Measurements from ENCODE around the gene OR6B1. TPM values are rescaled to one million over a fixed set of nuclear protein-coding genes. Genes with fewer than 3 reads are reported as not detected.

OR6B1 gene
- total and polyA plus RNA-seq, 2 of the 8 experiments (the other 6 are each of a cell fraction or from before 2014, with no cell fraction given): not detected

GRCh38 chr7:143967398-143967797, 32.7 kb upstream of the OR6B1 start:
- Histone ChIP-seq H2AK5ac (ENCODE audit: low read depth, low read length) (no peak overlapping the region), H2BK15ac (ENCODE audit: low read length) (no peak overlapping the region), H3K4me1 (replicated peaks in 1 of 4; ENCODE audit: control insufficient read depth in 3 of 4, insufficient read depth in 4 of 4, low read length in 3 of 4) (peaks cover 0 to 3% (median 0%) of the 10 kb centered on the region in 4 experiments; a peak in 1 of 7 replicates), H2BK5ac (ENCODE audit: low read depth, low read length) (no peak overlapping the region), H2BK120ac (replicated peaks; ENCODE audit: low read depth, low read length) (no peak overlapping the region), H3K56ac (replicated peaks; ENCODE audit: insufficient read length, low read depth, low read length) (no peak overlapping the region), H3K23ac (ENCODE audit: insufficient read length) (no peak overlapping the region), H3K79me2 (ENCODE audit: control insufficient read depth in 1 of 2, insufficient read depth in 2 of 2, low read length in 2 of 2) (no peaks in the 10 kb centered on the region), H4K91ac (replicated peaks; ENCODE audit: insufficient read length, low read length) (no peak overlapping the region), H2BK12ac (ENCODE audit: low read depth, low read length) (no peak overlapping the region), H3K9ac (replicated peaks in 1 of 4; ENCODE audit: extremely low read depth in 1 of 4, low read depth in 3 of 4, low read length in 3 of 4) (no peak overlapping the region), H3K18ac (ENCODE audit: extremely low read depth, low read length) (no peak overlapping the region), H3K27ac (ENCODE audit: low read depth, low read length) (no peak overlapping the region), H4K5ac (ENCODE audit: insufficient read length, low read depth, low read length) (no peak overlapping the region), H3K4ac (replicated peaks; ENCODE audit: insufficient read length, low read depth, low read length) (no peak overlapping the region), H3K36me3 (ENCODE audit: control insufficient read depth in 2 of 4, insufficient read depth in 4 of 4, low read length in 3 of 4) (no peaks in the 10 kb centered on the region), H3K4me2 (ENCODE audit: insufficient read depth in 1 of 2, low read depth in 2 of 2, low read length in 2 of 2) (no peak overlapping the region), H3K79me1 (ENCODE audit: low read depth, low read length) (no peaks in the 10 kb centered on the region), H3K9me3 (ENCODE audit: insufficient read depth in 2 of 2, low read depth in 1 of 2, low read length in 1 of 2) (no peaks in the 10 kb centered on the region), H3K23me2 (ENCODE audit: low read depth, low read length) (no peaks in the 10 kb centered on the region), H2AFZ (ENCODE audit: low read length) (no peak overlapping the region), H2BK20ac (ENCODE audit: low read length) (no peak overlapping the region), H4K20me1 (replicated peaks in 1 of 2; ENCODE audit: control insufficient read depth in 1 of 2, insufficient read depth in 2 of 2, low read length in 2 of 2) (no peaks in the 10 kb centered on the region), H4K8ac (ENCODE audit: extremely low read depth, insufficient read depth, low read length) (no peak overlapping the region), H3K27me3 (replicated peaks in 1 of 4; ENCODE audit: control insufficient read depth in 3 of 4, extremely low read depth in 1 of 4, insufficient read depth in 3 of 4, low read length in 3 of 4) (no peaks in the 10 kb centered on the region), H3K4me3 (ENCODE audit: extremely low read depth in 1 of 4, insufficient read depth in 2 of 4, low read depth in 3 of 4, low read length in 4 of 4) (no peak overlapping the region), H3K14ac (ENCODE audit: insufficient read length) (no peak overlapping the region)
- POLR2A ChIA-PET (ENCODE audit: partially characterized antibody): no interaction called here
- 89% methylated on average over 4 of the region's 4 CpGs; no CpG with 5 or more reads in 1 of the 2 experiments for WGBS, 2 experiments (ENCODE audit: extremely low coverage in 1 of 2, insufficient coverage in 1 of 2, insufficient read length in 1 of 2, insufficient replicate concordance in 2 of 2, low coverage in 1 of 2, low lambda C conversion rate in 2 of 2, missing lambda C conversion rate in 1 of 2)
- CTCF ChIA-PET (ENCODE audit: partially characterized antibody): interaction anchor here (1.1 kb wide), 1 partner anchor 9 kb away, joined by 4 read pairs; no protein-coding TSS in a partner anchor
- DNase-seq (ENCODE audit: low read depth in 1 of 2, low spot score in 2 of 2): no peak
- no peak for FAIRE-seq
- no peak for TF ChIP-seq SIN3A (conservative IDR thresholded peaks at IDR 0.05 in 1 of 2, IDR thresholded peaks at IDR 0.05 in 1 of 2; ENCODE audit: low read depth in 1 of 2, low read length in 2 of 2)
- TF ChIP-seq FOSL1 (IDR thresholded peaks at IDR 0.05; ENCODE audit: insufficient read depth, low read depth, low read length): no peak
- TF ChIP-seq CREB1 (IDR thresholded peaks at IDR 0.05): no peak
- no peak for TF ChIP-seq USF2 (IDR thresholded peaks at IDR 0.05; ENCODE audit: low read length)
- TF ChIP-seq CBX5 (IDR thresholded peaks at IDR 0.05; ENCODE audit: low read depth, low read length): no peak
- TF ChIP-seq BRCA1 (IDR thresholded peaks at IDR 0.05; ENCODE audit: low read depth, low read length): no peak
- no peak for TF ChIP-seq EGR1 (IDR thresholded peaks at IDR 0.05; ENCODE audit: borderline replicate concordance, low read depth, low read length)
- TF ChIP-seq RFX5 (IDR thresholded peaks at IDR 0.05; ENCODE audit: borderline replicate concordance, low read depth, low read length): no peak

All from H1 (cell line).